H9 (cell line): ENCODE measurements around the gene HSF2. TPM values are rescaled to one million over a fixed set of nuclear protein-coding genes. Genes with fewer than 3 reads are reported as not detected.

Source experiments
- DNase-seq: peaks from one replicate; pipeline ENCODE4 v3.0.0-alpha.2; 2017
- H2AFZ ChIP-seq: one replicate; pipeline ENCODE4 v1.6.1; 2013; ENCODE audit warnings: mild to moderate bottlenecking, low read length, control low read depth, moderate library complexity
- H2AK5ac ChIP-seq: 2 replicates; pipeline ENCODE4 v1.6.1; 2013; ENCODE audit warnings: low read length, control low read depth, mixed read lengths; ENCODE audit not compliant: insufficient read length
- H2BK120ac ChIP-seq: one replicate; pipeline ENCODE4 v1.6.1; 2013; ENCODE audit warnings: low read depth, mild to moderate bottlenecking, low read length, control low read depth, inconsistent platforms; ENCODE audit not compliant: poor library complexity, severe bottlenecking
- H2BK12ac ChIP-seq: 2 replicates; pipeline ENCODE4 v1.6.1; 2013; ENCODE audit warnings: low read length, control low read depth, mixed read lengths, low read depth; ENCODE audit not compliant: insufficient read length
- H2BK15ac ChIP-seq: 2 replicates; pipeline ENCODE4 v1.6.1; 2013; ENCODE audit warnings: low read depth, low read length, control low read depth
- H2BK20ac ChIP-seq: one replicate; pipeline ENCODE4 v1.6.1; 2013; ENCODE audit warnings: low read depth, mild to moderate bottlenecking, low read length, control low read depth, inconsistent platforms; ENCODE audit not compliant: poor library complexity, severe bottlenecking
- H2BK5ac ChIP-seq: 2 replicates; pipeline ENCODE4 v1.6.1; 2013; ENCODE audit warnings: low read length, control low read depth, mixed read lengths; ENCODE audit not compliant: insufficient read length
- H3K14ac ChIP-seq: 2 replicates; pipeline ENCODE4 v1.6.1; 2013; ENCODE audit warnings: low read length, control low read depth; ENCODE audit not compliant: insufficient read depth
- H3K18ac ChIP-seq: 2 replicates; pipeline ENCODE4 v1.6.1; 2013; ENCODE audit warnings: low read depth, mild to moderate bottlenecking, mixed read lengths, low read length, control low read depth; ENCODE audit not compliant: insufficient read length
- H3K23ac ChIP-seq: 2 replicates; pipeline ENCODE4 v1.6.1; 2013; ENCODE audit warnings: low read length, control low read depth, mixed read lengths, low read depth; ENCODE audit not compliant: insufficient read length
- H3K23me2 ChIP-seq: 2 replicates; pipeline ENCODE4 v1.6.1; 2013; ENCODE audit warnings: low read depth, mild to moderate bottlenecking, mixed read lengths, low read length, control low read depth; ENCODE audit not compliant: insufficient read length, poor library complexity, severe bottlenecking
- H3K27ac ChIP-seq: 2 replicates; pipeline ENCODE4 v1.5.1; 2013; ENCODE audit warnings: low read length, control low read depth, mixed read lengths, low read depth; ENCODE audit not compliant: insufficient read length
- H3K27me3 ChIP-seq: 2 replicates; pipeline ENCODE4 v1.6.1; 2013; ENCODE audit warnings: low read length, control low read depth, inconsistent platforms; ENCODE audit not compliant: insufficient read depth
- H3K4ac ChIP-seq: 2 replicates; pipeline ENCODE4 v1.6.1; 2013; ENCODE audit warnings: low read depth, mild to moderate bottlenecking, control low read depth, inconsistent platforms, low read length, moderate library complexity
- H3K4me1 ChIP-seq: 2 replicates; pipeline ENCODE4 v1.6.1; 2013; ENCODE audit warnings: low read length, control low read depth, inconsistent platforms; ENCODE audit not compliant: insufficient read depth
- H3K4me2 ChIP-seq: 2 replicates; pipeline ENCODE4 v1.6.1; 2013; ENCODE audit warnings: low read length, control low read depth, mixed read lengths; ENCODE audit not compliant: insufficient read length, insufficient read depth
- H3K56ac ChIP-seq: 2 replicates; pipeline ENCODE4 v1.6.1; 2013; ENCODE audit warnings: low read depth, mild to moderate bottlenecking, mixed read lengths, low read length, control low read depth; ENCODE audit not compliant: insufficient read length
- H3K79me1 ChIP-seq: 2 replicates; pipeline ENCODE4 v1.6.1; 2013; ENCODE audit warnings: low read depth, mild to moderate bottlenecking, moderate library complexity, low read length, control low read depth, inconsistent platforms; ENCODE audit not compliant: insufficient read depth, poor library complexity, severe bottlenecking
- H3K79me2 ChIP-seq: 2 replicates; pipeline ENCODE4 v1.6.1; 2013; ENCODE audit warnings: low read length, control low read depth, inconsistent platforms; ENCODE audit not compliant: insufficient read depth
- H3K9ac ChIP-seq: 2 replicates; pipeline ENCODE4 v1.6.1; 2013; ENCODE audit warnings: low read length, control low read depth, mixed read lengths; ENCODE audit not compliant: insufficient read length; ENCODE audit errors: extremely low read depth
- H3K9me3 ChIP-seq: one replicate; pipeline ENCODE4 v1.6.1; 2013; ENCODE audit warnings: low read depth, low read length, inconsistent platforms; ENCODE audit not compliant: control insufficient read depth
- H3T11ph ChIP-seq: one replicate; pipeline ENCODE4 v1.6.1; 2013; ENCODE audit warnings: mild to moderate bottlenecking, low read length, control low read depth, inconsistent platforms
- H4K20me1 ChIP-seq: one replicate; pipeline ENCODE4 v1.6.1; 2013; ENCODE audit not compliant: control insufficient read depth, insufficient read length, insufficient read depth
- H4K5ac ChIP-seq: 2 replicates; pipeline ENCODE4 v1.6.1; 2013; ENCODE audit warnings: low read depth, mild to moderate bottlenecking, mixed read lengths, low read length, control low read depth; ENCODE audit not compliant: insufficient read length
- H4K8ac ChIP-seq: replicated peaks from 2 replicates; pipeline ENCODE4 v1.6.1; 2013; ENCODE audit warnings: low read length, control low read depth, mixed read lengths, low read depth; ENCODE audit not compliant: insufficient read length
- H4K91ac ChIP-seq: 2 replicates; pipeline ENCODE4 v1.6.1; 2013; ENCODE audit warnings: low read depth, mild to moderate bottlenecking, moderate library complexity, mixed read lengths, low read length, control low read depth; ENCODE audit not compliant: insufficient read length
- H3K27ac Mint-ChIP-seq, 3 experiments: 2 replicates in 2 of 3; 3 replicates in 1 of 3; pipeline ENCODE4 v1.8.0; 2020 to 2021; ENCODE audit warnings: mixed read lengths in 3 of 3, mild to moderate bottlenecking in 1 of 3, moderate library complexity in 1 of 3
- H3K27me3 Mint-ChIP-seq: 2 replicates; pipeline ENCODE4 v1.8.0; 2021; ENCODE audit warnings: low read depth, mild to moderate bottlenecking, moderate library complexity, mixed read lengths
- H3K36me3 Mint-ChIP-seq, 3 experiments: 2 replicates in 2 of 3; 3 replicates in 1 of 3; pipeline ENCODE4 v1.8.0; 2020 to 2021; ENCODE audit warnings: low read depth in 3 of 3, mixed read lengths in 3 of 3; ENCODE audit not compliant: insufficient read depth in 1 of 3
- H3K4me1 Mint-ChIP-seq, 2 experiments: 2 replicates each; pipeline ENCODE4 v1.8.0; 2020; ENCODE audit warnings: mixed read lengths in 2 of 2
- H3K4me3 Mint-ChIP-seq, 2 experiments: 2 replicates in 1 of 2; 3 replicates in 1 of 2; pipeline ENCODE4 v1.8.0; 2020 to 2021; ENCODE audit warnings: mild to moderate bottlenecking in 2 of 2, mixed read lengths in 2 of 2, moderate library complexity in 1 of 2
- H3K9me3 Mint-ChIP-seq, 2 experiments: 2 replicates in 1 of 2; 3 replicates in 1 of 2; pipeline ENCODE4 v1.8.0; 2020; ENCODE audit warnings: mild to moderate bottlenecking in 2 of 2, mixed read lengths in 2 of 2, moderate library complexity in 1 of 2
- CTCF ChIP-seq: fragments of 200-600 bp; sonication (generic); conservative IDR thresholded peaks from 3 replicates; pipeline ENCODE4 v1.8.0; 2021; ENCODE audit warnings: antibody characterized with exemption, mild to moderate bottlenecking
- WGBS: extraction: QIAGEN DNeasy Blood & Tissue Kit; methylation state at CpG from one replicate; pipeline ENCODE4 v1.1.7; 2013; ENCODE audit warnings: missing lambda C conversion rate, low lambda C conversion rate, mixed read lengths; ENCODE audit not compliant: insufficient read length; ENCODE audit errors: extremely low coverage; 5-methylcytosine and 5-hydroxymethylcytosine counted together
- total RNA-seq: library from RNA; stranded (reverse); gene quantifications from 2 replicates; pipeline ENCODE4 v1.2.1, GENCODE V29; 2021

Gene HSF2
- total RNA-seq, 1 experiment from 2014 or later: 14.6 TPM

- Mint-ChIP-seq H3K9me3 (no peaks in the 10 kb centered on the region), H3K27ac (peak overlapping the region; percentile 69 to 94 (median 85); a peak in 5 of 7 replicates), H3K36me3 (peaks cover 11 to 51% (median 41%) of the 10 kb centered on the region in 3 experiments; a peak in 6 of 7 replicates), H3K4me1 (peaks cover 7 to 17% of the 10 kb centered on the region in 2 experiments), H3K27me3 (no peaks in the 10 kb centered on the region), H3K4me3 (no peak overlapping the region)
- no peak overlapping the region for H3K4me2 ChIP-seq
- no peaks in the 10 kb centered on the region for H3K9me3 ChIP-seq
- no peak overlapping the region for H2BK20ac ChIP-seq
- H3K27ac ChIP-seq: no peak overlapping the region
- no peak overlapping the region for H3K9ac ChIP-seq
- no peak overlapping the region for H3K56ac ChIP-seq
- H3K23me2 ChIP-seq: no peaks in the 10 kb centered on the region
- H2BK15ac ChIP-seq: no peak overlapping the region
- no peak overlapping the region for H2BK5ac ChIP-seq
- no peaks in the 10 kb centered on the region for H3K4me1 ChIP-seq
- no CpG with 5 or more reads among the region's 1 CpG for WGBS
- no peak overlapping the region for H2BK12ac ChIP-seq
- H3K23ac ChIP-seq: no peak overlapping the region
- TF ChIP-seq CTCF: no peak
- no peaks in the 10 kb centered on the region for H3K79me2 ChIP-seq
- no peak overlapping the region for H4K5ac ChIP-seq
- H2AK5ac ChIP-seq: no peak overlapping the region
- H3K4ac ChIP-seq: no peak overlapping the region
- no peak overlapping the region for H3K18ac ChIP-seq
- H3K27me3 ChIP-seq: no peaks in the 10 kb centered on the region
- DNase-seq: no peak
- H4K91ac ChIP-seq: no peak overlapping the region
- H2BK120ac ChIP-seq: no peak overlapping the region
- no peak overlapping the region for H4K8ac ChIP-seq
- H3T11ph ChIP-seq: no peak overlapping the region
- H3K79me1 ChIP-seq: no peaks in the 10 kb centered on the region
- H2AFZ ChIP-seq: no peak overlapping the region
- no peaks in the 10 kb centered on the region for H4K20me1 ChIP-seq
- H3K14ac ChIP-seq: no peak overlapping the region
Measured at GRCh38 chr6:122452509-122452908, 53.1 kb downstream of the HSF2 start.
